SK-N-MC (cell line): ENCODE data around the gene FBXO44.

Source experiments
- EZH2 ChIP-seq: fragments of 200-600 bp; sonication (generic); IDR thresholded peaks from one replicate; pipeline ENCODE4 v1.6.1; 2017; ENCODE audit warnings: antibody characterized with exemption
- FOXP2 ChIP-seq: optimal IDR thresholded peaks from 2 replicates; pipeline ENCODE3; 2011; ENCODE audit warnings: mild to moderate bottlenecking, moderate library complexity; ENCODE audit not compliant: insufficient read depth; ENCODE audit errors: extremely low read length, control extremely low read depth
- POLR2AphosphoS5 ChIP-seq: IDR thresholded peaks from 2 replicates; pipeline ENCODE4 v1.6.1; 2012; ENCODE audit warnings: mild to moderate bottlenecking, low read depth, low read length, borderline replicate concordance

- TF ChIP-seq POLR2AphosphoS5 (no peak), EZH2 (no peak), FOXP2 (no peak)
These were observed 41.2 kb downstream of the FBXO44 start for GRCh38 chr1:11695861-11696260.
